Activated CD4-positive, alpha-beta T cell treated with anti-CD3 and anti-CD28 coated beads, Interleukin-2, amount 50 U/mL, for 4 hours (primary cell): ENCODE measurements around the gene CD207.
"Not testable (repeated sequence)": the region's sequence is repeated elsewhere in the genome, so short reads cannot be mapped to it uniquely, and the experiment has no call there.

Source experiments
- DNase-seq, 2 experiments: peaks; one replicate each; pipeline ENCODE4 v3.0.0-alpha.2; 2020

CD207 gene

GRCh38 chr2:70828914-70829824, 6.4 kb downstream of the CD207 start:
- DNase-seq, result no peak

DNA sequence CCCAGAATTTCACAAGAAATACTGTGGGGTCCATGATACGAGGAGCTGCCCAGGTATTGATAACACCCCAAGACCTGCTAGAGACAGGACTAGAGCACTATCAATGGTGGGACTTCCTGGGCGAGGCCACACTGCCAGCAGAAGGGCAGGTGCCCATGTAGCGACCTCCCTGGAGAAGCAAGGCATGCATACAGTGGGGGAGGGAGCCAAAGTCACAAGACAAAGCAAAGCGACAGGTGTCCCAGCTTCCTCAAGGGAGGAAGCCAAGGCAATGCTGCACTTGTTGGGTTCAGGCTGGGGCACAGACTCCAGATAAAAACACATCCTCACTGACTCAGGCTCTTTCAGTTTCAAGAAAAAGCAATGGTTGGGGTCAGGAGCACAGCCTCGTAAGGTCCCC, 7.5 kb downstream of the CD207 start:
- DNase-seq, result no peak

GRCh38 chr2:70827388-70827787, 8.2 kb downstream of the CD207 start:
- DNase-seq, result no peak

DNA sequence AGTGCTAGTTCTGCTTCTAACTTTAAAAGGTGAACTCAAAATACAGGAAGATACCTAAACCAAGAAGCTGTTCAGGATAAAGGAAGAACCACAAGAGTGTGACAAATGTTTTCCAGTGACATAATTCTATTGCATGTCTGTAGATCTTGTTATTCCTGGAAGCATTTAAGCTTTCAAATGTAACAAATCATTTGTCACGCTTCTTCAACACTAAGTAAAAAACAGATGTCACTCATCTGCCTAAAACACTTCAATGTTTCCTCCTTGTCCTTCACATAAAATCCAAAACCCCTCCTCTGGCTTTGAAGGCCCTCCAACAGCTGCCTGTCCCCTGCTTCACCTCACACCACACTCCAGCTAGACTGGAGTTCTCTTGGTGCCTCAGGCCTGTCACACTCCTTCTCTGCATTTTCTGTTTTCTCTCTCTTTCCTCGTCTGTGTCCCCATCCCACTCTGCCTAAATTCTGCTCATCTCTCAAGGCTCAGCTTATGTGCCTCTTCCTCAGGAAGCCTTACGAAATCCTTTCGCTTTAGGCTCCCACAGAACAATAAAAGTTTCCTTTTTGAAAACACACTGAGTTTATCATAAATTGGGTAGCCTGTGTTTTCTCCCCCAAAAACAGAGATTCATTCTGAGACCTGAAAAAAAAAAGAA, 8.8 kb downstream of the CD207 start:
- DNase-seq, result no peak

DNA sequence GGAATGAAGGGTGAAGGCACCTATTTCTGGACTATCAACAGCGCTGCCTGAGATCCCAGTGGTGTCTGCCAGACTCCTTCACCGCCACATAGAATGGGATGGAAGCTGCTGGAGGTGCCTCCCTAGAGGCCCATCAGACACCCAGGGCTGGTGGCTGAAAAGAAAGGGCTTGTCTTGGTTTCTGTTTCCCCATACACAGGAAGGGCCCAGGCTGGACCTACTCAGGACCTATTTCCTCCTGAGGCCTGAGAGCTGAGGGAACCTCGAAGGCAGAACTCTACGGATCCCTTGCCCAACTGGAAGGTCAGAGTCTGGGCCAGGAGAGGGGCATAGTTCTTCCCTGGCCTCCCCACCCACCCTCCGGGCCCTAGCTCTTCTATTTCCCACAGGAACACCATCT, 12.4 kb downstream of the CD207 start:
- DNase-seq, result no peak

- no peak for DNase-seq
These were observed 12.8 kb downstream of the CD207 start for GRCh38 chr2:70822843-70823242.

DNA sequence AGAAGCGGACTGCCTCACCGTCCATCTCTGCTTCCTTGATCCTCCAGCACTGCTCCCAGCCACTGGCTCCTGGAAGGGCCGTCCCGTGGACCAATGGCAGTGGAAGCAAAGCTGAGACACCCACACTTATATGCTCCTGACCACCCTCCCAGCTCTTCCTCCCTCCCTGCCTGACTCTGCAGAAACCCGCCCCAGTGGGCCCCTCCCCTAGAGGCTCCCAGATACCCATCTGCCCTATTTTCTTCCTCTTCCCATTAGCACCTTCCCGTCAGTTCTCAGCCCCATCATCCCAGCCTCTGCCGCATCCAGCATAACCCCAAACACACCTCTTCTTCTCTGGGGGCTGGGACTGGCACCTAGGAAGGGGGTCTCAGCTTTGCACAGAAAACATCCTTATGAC, 15.1 kb downstream of the CD207 start, which contains the start of gene CLEC4F:
Gene CLEC4F, minus strand, starts transcription at position 101 of the 400 bp plus-strand sequence. Its CDS starts 76 bp downstream, at position 25.
- no peak for DNase-seq

- DNase-seq, result no peak
These were observed 18.2 kb downstream of the CD207 start for GRCh38 chr2:70817284-70817954.

DNA sequence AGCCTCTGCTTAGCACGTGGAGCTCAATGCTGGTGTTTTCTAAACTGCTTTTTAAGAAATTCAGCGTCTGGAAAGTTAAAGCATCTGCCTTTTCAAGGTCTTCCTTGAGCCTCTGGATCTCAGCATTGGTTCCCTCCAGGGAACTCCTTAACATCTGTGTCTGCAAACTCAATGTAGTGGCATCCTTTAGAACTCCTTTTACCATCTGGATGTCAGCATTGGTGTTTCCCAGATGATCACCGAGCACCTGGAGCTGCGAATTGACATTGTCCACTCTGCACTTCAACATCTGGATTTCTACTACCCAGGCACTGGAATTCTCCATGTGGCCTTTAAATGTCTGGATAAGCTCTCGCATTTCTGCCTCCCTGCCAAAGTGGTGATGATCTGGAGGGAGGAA, 18.9 kb downstream of the CD207 start:
- no peak for DNase-seq

DNA sequence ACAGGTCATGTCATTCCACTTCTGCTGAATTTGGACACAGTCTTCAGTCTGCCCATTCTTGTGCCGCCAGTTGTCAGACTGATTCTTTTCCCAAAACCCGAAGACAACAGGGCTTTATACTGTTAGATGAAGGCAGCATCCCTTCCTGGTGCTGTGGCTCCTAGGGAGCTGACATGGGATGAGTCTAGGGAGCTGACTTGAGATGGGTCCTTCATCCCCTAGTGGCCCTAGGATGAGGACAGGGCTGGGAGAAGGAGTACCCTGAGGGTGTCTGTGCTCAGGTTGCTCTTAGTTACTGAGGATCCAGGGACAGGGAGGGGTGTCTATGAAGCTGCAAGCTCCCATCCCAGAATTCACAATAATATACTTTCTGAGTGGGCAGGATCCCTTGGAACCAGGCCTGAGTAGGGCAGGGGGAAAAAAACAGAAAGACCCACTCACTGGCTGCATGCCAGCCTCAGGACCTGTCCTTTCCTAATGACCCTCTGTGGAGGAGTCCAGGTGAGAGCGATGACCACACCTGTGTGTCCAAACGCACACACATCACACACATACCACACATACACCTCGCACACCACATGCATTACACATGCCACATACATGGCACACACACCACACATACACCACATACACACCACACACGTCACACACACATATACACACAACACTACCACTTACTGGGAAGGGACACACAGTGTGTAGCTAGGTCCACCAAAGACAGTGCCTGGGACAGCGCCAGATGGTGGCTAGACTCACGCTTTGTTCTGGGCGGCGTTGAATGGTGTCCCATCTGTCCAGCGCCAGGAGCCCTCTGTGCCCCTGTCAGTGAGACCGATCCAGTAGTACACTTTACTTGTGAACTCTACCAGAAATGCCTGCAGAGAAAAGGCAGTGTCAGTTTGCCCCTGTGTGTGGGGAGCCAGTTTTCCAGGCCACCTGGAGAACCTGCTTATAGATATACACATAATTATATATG, 26.3 kb downstream of the CD207 start:
- DNase-seq, result no peak

- no peak for DNase-seq
These were observed 27.8 kb downstream of the CD207 start for GRCh38 chr2:70807828-70808118.

DNA sequence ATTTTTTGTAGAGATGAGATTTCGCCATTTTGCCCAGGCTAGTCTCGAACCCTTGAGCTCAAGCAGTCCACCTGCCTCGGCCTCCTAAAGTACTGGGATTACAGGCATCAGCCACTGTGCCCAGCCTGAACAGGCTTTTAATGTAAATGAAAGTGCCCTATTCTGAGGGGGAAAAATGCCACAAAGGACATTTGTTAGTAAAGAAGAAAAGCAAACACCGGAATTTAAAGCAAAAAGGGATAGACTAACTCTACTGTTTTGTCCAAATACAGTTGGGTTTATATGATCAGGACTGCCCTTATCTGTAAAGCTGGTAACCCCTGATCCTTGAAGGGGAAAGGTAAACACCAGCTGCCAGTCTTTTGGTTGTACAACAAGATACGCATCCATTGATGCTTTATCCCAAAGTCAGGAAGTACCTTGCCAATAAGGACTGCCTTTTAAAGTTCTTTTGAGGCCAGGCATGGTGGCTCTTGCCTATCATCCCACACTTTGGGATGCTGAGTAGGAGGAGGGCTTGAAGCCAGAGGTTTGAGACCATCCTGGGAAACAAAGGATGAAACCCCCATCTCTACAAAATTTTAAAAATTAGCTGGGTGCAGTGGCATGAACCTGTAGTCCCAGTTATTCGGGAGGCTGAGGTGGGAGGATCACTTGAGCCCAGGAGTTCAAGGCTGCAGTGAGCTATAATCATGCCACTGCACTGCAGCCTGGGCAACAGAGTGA, 28.4 kb downstream of the CD207 start:
- DNase-seq, result no peak

GRCh38 chr2:70806620-70807019, 29.0 kb downstream of the CD207 start:
- no peak for DNase-seq

DNA sequence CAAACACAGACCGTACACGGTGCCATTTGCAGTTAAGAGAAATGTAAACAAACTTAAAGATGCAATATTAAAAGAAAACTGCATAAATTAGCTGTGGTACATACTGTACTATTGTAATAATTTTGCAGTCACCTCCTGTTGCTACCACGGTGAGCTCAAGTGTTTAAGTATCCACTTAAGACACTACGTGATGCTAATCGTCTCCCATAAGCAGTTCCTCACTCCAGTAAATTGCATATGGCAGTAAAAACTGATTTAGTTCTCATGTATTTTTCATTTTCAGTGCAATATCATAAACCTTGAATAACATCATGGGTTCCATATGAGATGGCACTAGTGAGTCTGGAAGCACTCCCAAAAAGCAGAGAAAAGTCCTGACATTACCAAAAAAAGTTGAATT, 29.6 kb downstream of the CD207 start:
- DNase-seq, result no peak

- no peak for DNase-seq
These were observed 33.9 kb downstream of the CD207 start for GRCh38 chr2:70801607-70802263.

- DNase-seq, result no peak
These were observed 35.9 kb downstream of the CD207 start for GRCh38 chr2:70799706-70800105.

DNA sequence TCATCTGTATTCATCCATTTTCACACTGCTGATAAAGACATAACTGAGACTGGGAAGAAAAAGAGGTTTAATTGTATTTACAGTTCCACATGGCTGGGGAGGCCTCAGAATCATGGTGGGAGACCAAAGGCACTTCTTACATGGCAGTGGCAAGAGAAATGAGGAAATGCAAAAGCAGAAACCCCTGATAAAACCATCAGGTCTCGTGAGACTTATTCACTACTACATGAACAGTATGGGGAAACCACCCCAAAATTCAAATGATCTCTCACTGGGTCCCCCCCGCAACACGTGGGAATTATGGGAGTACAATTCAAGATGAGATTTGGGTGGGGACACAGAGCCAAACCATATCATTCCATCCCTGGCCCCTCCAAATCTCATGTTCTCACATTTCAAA, 37.6 kb downstream of the CD207 start:
- DNase-seq, result not testable (repeated sequence)

- no peak for DNase-seq
These were observed 38.1 kb downstream of the CD207 start for GRCh38 chr2:70797506-70797905.

GRCh38 chr2:70796262-70796661, 39.4 kb downstream of the CD207 start:
- no peak for DNase-seq

GRCh38 chr2:70795164-70795995, 40.2 kb downstream of the CD207 start:
- DNase-seq, result no peak
